ENCODE measurements around the gene SLC6A16.
"Not testable (repeated sequence)": the region's sequence is repeated elsewhere in the genome, so short reads cannot be mapped to it uniquely, and the experiment has no call there.

SLC6A16 gene

DNA sequence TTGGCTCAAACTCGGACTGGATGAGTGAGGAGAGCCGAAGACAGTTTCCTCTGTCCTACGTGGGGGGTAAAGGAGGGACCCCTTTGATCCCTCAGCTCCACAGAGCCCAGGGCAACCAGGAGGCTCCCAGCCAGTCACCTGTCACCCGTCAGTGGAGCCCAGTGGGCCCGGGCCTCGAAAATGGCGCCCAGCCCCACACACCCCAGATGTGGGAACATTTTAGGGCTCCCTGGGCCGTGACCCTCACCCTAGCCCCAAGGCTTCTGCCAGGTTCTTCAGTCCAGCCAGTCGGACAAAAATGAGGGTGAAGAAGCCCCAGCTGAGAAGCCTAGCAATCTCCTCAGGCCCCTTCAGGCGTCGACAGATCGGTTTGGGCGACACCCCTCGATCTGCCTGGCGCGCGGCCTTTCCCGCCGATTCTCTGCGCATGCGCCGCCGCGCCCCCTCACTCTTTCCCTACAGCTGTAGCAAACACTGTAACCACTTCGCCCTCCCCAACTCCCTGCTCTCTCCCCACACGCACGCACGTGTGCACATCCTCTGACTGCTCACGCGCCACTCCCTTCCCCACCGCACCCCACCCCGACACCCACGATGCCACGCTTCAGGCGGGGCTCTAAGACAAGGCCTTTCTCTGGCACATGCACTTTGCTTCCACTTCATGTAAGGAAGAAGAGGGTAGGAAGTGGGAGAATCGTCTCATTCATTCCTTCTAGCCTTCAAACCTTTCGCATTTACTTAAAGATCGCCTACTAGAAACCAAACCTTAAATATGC lies at the start of gene SLC6A16:
SLC6A16 (minus strand) TSS at position 391 of the 776 bp plus-strand sequence. CDS start 13,844 bp downstream, outside the sequence.
- no peak for DNase-seq (ENCODE audit: low read depth in 2 of 2)
- no peak for TF ChIP-seq CTCF (IDR thresholded peaks at IDR 0.05; ENCODE audit: low read depth, low read length)

GRCh38 chr19:49373174-49373573 lies 48.2 kb upstream of the SLC6A16 start:
- DNase-seq (ENCODE audit: low read depth in 2 of 2); H3K4me3 ChIP-seq (replicated peaks in 1 of 2; ENCODE audit: low read depth in 2 of 2, low read length in 2 of 2): not testable (repeated sequence)

More for the DNA sequence above, at the start of gene SLC6A16:
- no peak within 1 kb of the TSS for H3K4me3 ChIP-seq (replicated peaks in 1 of 2; ENCODE audit: low read depth in 2 of 2, low read length in 2 of 2)

DNA sequence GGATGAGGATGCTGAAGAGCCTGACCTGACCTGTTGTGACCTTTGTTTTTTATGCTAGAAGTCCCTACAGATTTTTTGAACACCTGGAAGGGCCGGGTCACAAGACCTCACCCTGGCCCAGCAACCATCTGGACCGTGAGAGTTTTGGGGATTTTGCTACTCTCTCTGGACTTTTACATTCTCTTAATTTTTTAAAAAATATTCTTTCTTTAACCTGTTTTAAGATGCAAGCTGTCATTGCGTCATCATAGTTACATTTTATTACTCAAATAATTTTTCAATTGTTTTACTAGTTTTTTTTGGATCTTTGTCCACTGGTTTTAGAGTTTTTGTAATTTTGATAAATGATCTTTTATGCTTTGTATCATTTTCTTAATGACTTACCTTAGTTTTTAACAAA lies 46.2 kb upstream of the SLC6A16 start:
- TF ChIP-seq CTCF (IDR thresholded peaks at IDR 0.05; ENCODE audit: low read depth, low read length), result no peak
- H3K4me3 ChIP-seq (replicated peaks in 1 of 2; ENCODE audit: low read depth in 2 of 2, low read length in 2 of 2), result no peak overlapping the region
- DNase-seq (ENCODE audit: low read depth in 2 of 2), result no peak

- DNase-seq (ENCODE audit: low read depth in 2 of 2), result no peak
- no peak overlapping the region for H3K4me3 ChIP-seq (replicated peaks in 1 of 2; ENCODE audit: low read depth in 2 of 2, low read length in 2 of 2)
- no peak for TF ChIP-seq CTCF (IDR thresholded peaks at IDR 0.05; ENCODE audit: low read depth, low read length)
Measured at GRCh38 chr19:49368711-49369358, 43.8 kb upstream of the SLC6A16 start.

DNA sequence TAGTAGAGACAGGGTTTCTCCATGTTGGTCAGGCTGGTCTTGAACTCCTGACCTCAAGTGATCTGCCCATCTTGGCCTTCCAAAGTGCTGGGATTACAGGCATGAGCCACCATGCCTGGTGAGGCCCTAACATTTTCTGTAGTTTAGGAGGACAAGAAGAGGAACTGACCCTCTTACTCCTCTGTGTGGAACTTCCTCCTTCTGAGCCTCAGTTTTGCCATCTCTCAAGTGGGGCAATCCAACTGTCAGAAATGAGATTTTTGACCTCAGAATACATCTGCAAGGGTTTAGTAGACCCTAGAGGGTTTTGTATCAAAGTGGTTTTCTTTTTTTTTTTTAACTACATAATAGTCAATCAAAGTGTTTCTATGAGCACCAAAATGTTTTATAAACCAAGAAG lies 41.1 kb upstream of the SLC6A16 start:
- no peak overlapping the region for H3K4me3 ChIP-seq (replicated peaks in 1 of 2; ENCODE audit: low read depth in 2 of 2, low read length in 2 of 2)
- TF ChIP-seq CTCF (IDR thresholded peaks at IDR 0.05; ENCODE audit: low read depth, low read length), result no peak
- no peak for DNase-seq (ENCODE audit: low read depth in 2 of 2)

GRCh38 chr19:49364083-49364737 lies 39.2 kb upstream of the SLC6A16 start:
- no peak for TF ChIP-seq CTCF (IDR thresholded peaks at IDR 0.05; ENCODE audit: low read depth, low read length)
- DNase-seq (ENCODE audit: low read depth in 2 of 2), result no peak
- peak overlapping the region in 1 of 2 donors; percentile 36 for H3K4me3 ChIP-seq (replicated peaks in 1 of 2; ENCODE audit: low read depth in 2 of 2, low read length in 2 of 2)
